Measurements from ENCODE around the gene DRD1.
"Not testable (repeated sequence)": the region's sequence is repeated elsewhere in the genome, so short reads cannot be mapped to it uniquely, and the experiment has no call there.

DRD1 gene

DNA sequence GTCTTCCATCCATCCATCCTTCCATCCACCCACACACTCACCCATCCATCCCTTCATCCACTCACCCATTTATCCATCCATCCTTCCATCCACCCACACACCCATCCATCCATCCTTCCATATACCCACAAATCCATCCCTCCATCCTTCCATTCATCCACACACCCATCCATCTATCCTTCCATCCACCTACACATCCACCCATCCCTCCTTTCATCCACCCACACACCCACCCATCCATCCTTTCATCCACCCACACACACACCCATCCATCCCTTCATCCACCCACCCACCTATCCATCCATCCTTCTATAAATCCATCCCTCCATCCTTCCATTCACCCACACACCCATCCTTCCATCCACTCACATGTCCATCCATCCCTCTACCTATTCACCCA is 23.6 kb downstream of the DRD1 start:
- no peak for DNase-seq

DNA sequence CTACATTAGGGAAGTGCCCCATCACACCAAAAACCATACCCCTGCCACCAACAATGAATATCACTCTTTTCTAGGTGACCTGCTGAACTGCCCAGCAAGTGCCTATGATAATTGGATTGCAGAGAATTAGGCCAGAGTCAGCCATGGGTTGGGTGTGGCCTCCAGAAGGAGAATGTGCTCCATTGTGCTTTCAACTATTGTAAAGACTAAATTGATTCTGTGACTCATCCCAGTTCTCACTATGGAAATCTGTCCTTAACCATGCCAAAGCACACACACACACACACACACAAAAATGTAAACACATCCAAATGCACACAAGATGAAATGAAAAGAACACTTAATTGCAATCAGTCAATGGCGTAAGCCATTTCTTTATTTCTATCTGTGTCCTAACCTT is 25.7 kb downstream of the DRD1 start:
- DNase-seq = no peak

- DNase-seq = no peak
Measured at GRCh38 chr5:175417384-175417783, 26.6 kb downstream of the DRD1 start.

DNA sequence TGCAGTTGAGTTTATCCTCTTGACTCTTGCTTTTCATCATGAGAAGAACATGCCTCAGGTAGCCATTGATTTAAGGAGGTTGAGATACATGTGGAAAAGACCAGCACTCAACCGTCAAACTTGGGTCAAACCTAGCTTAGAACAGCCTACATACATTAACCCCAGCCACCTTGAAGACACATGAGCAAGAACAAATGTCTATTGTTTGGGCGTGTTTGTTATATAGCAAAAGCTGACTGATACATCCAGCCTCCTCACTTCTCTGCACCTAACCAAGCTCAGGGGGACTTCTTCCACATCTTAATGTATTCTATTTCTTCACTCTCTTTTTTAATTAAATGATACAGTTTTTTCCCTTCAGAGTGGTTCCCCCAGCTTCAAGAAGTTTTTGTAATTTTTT is 28.7 kb downstream of the DRD1 start:
- no peak for DNase-seq

DNA sequence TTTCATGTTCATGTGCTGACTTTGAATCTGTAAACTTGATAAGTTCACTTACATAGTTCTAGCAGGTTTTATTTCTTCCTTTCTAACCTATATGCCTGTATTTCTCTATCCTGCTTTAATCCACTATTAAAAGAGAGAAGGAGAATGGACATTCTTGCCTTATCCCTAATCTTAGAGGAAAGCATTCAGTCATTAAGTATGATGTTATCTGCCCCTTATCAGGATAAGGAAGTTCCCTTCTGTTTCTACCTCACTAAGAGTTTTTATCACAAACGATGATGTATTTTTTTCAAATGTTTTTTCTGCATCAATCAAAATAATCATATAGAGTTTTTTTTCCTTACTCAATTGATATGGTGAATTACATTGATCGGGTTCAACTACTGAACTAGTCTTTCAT is 33.1 kb downstream of the DRD1 start:
- no peak for DNase-seq

- no peak for DNase-seq
Measured at GRCh38 chr5:175406300-175406699, 37.7 kb downstream of the DRD1 start.

- DNase-seq = not testable (repeated sequence)
Measured at GRCh38 chr5:175397590-175398297, 46.2 kb downstream of the DRD1 start.

DNA sequence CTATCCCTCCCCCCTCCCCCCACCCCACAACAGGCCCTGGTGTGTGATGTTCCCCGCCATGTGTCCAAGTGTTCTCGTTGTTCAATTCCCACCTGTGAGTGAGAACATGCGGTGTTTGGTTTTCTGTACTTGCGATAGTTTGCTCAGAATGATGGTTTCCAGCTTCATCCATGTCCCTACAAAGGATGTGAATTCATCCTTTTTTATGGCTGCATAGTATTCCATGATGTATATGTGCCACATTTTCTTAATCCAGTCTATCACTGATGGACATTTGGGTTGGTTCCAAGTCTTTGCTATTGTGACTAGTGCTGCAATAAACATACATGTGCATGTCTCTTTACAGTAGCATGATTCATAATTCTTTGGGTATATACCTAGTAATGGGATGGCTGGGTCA is 48.6 kb downstream of the DRD1 start:
- not testable (repeated sequence) for DNase-seq

- DNase-seq = no peak
Measured at GRCh38 chr5:175394601-175395000, 49.4 kb downstream of the DRD1 start.

GRCh38 chr5:175393897-175394296 is 50.1 kb downstream of the DRD1 start:
- DNase-seq = no peak

DNA sequence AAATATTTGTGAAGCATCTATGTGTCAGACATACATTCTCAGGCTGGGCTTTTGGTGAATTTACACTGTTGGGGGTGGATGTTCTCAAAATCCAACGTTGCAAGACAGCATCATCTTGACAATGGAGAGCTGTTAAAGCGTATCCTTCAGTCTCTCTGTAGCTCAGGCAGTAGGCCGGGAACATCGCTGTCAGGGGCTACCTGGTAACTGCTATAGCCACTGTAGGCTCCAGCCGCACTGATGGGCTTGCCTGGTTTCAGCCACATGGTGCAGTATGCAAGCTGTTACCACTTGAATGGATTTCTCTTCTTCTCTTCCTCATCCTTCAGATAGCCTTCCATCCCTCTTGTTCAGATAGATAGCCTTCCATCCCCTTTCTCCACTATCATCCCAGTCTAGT is 51.7 kb downstream of the DRD1 start:
- no peak for DNase-seq

DNA sequence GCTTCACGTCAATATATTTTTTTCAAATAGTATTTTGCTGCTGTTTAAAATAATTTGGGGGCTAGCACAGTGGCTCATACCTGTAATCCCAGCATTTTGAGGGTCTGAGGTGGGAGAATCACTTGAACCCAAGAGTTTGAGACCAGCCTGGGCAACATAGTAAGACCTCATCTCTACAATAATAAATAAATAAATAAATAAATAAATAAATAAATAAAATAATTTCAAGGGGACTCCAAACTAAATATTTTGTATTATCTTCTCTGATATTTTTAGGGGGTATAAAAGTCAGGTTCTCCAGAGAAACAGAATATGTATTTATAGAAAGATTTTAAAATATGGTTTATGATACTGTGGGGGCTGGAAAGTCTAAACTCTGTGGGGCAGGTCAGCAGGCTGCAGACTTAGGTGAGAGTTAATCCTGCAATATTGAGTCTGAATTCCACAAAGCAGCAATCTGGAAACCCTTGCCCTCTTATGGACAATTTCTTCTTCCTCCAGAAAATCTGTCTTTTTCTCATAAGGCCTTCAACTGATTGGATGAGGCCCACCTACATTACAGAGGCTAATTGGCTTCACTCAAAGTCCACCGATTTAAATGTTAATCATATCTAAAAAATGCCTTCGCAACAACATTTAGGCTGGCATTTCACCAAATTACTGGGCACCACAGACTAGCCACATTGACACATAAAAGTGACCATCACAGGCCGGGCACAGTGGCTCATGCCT is 53.5 kb downstream of the DRD1 start:
- no peak for DNase-seq
